ENCODE measurements around the gene KRTAP9-8.
A peak's percentile ranks its signal among the peaks of the same experiment; 100 is the strongest.
"Not testable (repeated sequence)": the region's sequence is repeated elsewhere in the genome, so short reads cannot be mapped to it uniquely, and the experiment has no call there.

KRTAP9-8 gene

DNA sequence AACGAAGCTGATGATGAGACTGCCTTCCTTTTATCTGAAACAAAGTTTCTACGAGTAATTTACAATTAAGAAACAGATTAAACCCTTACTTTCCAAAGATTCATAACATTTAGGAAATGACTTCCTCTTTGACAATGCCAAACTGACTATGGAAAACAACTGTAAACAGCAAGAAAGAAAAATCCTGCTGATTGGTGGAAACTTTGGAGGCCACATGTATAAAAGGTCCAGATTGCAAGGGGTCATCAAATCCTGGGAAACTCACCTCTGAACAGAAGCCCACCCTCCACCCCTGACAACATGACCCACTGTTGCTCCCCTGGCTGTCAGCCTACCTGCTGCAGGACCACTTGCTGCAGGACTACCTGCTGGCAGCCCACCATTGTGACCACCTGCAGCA lies 27.3 kb downstream of the KRTAP9-8 start, which contains the start of gene KRTAP9-6:
TSS of gene KRTAP9-6 (plus strand) at position 301 of the 400 bp plus-strand sequence. CDS start at position 301, 0 bp downstream.
- no peak for DNase-seq (ENCODE audit: low read depth)
- TF ChIP-seq, protein P1, sequence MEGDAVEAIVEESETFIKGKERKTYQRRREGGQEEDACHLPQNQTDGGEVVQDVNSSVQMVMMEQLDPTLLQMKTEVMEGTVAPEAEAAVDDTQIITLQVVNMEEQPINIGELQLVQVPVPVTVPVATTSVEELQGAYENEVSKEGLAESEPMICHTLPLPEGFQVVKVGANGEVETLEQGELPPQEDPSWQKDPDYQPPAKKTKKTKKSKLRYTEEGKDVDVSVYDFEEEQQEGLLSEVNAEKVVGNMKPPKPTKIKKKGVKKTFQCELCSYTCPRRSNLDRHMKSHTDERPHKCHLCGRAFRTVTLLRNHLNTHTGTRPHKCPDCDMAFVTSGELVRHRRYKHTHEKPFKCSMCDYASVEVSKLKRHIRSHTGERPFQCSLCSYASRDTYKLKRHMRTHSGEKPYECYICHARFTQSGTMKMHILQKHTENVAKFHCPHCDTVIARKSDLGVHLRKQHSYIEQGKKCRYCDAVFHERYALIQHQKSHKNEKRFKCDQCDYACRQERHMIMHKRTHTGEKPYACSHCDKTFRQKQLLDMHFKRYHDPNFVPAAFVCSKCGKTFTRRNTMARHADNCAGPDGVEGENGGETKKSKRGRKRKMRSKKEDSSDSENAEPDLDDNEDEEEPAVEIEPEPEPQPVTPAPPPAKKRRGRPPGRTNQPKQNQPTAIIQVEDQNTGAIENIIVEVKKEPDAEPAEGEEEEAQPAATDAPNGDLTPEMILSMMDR (IDR thresholded peaks at IDR 0.05; ENCODE audit: control insufficient read depth, insufficient read depth, low read depth, low read length, missing control alignments), result no peak
- no peak within 1 kb of the TSS for H3K4me3 ChIP-seq (ENCODE audit: control insufficient read depth, low read depth, low read length)

DNA sequence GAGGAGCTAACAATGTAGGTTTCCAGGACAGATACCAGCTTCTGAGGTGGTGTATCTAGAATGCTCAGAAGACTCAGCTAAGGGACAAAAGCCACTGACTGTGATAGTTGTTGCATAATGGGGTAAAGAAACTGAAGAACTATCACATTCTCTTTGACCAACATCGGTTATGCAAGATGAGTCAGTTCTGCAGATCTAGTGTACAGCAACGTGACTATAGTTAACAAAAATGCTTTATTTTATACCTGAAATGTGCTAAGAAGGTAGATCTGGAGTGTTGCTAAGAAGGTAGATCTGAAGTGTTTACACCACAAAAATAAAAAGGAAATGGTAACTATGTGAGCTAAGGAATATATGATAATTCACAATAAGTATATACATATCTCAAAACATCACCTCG lies 29.9 kb downstream of the KRTAP9-8 start:
- no peak overlapping the region for H3K4me3 ChIP-seq (ENCODE audit: control insufficient read depth, low read depth, low read length)
- no peak for DNase-seq (ENCODE audit: low read depth)
- TF ChIP-seq, protein P1 (IDR thresholded peaks at IDR 0.05; ENCODE audit: control insufficient read depth, insufficient read depth, low read depth, low read length, missing control alignments), result no peak

DNA sequence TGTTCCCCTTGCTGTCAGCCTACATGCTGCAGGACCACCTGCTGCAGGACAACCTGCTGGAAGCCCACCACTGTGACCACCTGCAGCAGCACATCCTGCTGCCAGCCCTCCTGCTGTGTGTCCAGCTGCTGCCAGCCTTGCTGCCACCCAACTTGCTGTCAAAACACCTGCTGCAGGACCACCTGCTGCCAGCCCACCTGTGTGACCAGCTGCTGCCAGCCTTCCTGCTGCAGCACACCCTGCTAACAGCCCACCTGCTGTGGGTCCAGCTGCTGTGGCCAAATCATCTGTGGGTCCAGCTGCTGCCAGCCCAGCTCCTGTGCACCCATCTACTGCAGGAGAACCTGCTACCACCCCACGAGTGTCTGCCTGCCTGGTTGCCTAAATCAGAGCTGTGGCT lies 33.5 kb downstream of the KRTAP9-8 start:
- H3K4me3 ChIP-seq (ENCODE audit: control insufficient read depth, low read depth, low read length); DNase-seq (ENCODE audit: low read depth): not testable (repeated sequence)

DNA sequence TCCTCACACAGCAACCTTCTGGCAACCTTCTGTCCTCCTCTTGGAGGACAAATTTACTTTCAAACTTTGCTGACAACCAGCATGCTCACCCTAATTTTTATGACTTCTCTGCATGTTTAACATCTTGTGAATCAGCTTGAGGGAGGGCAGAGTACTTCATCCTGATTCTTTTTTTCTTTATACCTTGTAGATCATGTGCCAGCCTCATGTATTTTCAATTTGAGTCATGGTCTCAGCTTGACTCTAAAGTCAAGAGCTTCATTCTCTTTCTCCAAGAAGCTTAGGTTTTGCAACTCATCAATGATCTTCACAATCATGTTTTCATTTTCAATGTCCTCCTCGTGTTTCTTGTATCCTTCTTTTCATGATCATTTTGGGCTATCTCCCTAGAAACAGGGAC lies 34.1 kb downstream of the KRTAP9-8 start:
- no peak for DNase-seq (ENCODE audit: low read depth)
- TF ChIP-seq, protein P1 (IDR thresholded peaks at IDR 0.05; ENCODE audit: control insufficient read depth, insufficient read depth, low read depth, low read length, missing control alignments), result no peak

DNA sequence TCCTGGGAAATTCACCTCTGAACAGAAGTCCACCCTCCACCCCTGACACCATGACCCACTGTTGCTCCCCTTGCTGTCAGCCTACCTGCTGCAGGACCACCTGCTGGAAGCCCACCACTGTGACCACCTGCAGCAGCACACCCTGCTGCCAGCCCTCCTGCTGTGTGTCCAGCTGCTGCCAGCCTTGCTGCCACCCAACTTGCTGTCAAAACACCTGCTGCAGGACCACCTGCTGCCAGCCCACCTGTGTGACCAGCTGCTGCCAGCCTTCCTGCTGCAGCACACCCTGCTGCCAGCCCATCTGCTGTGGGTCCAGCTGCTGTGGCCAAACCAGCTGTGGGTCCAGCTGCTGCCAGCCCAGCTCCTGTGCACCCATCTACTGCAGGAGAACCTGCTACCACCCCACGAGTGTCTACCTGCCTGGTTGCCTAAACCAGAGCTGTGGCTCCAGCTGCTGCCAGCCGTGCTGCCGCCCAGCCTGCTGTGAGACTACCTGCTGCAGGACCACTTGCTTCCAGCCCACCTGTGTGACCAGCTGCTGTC lies 37.9 kb downstream of the KRTAP9-8 start, which contains the start of gene KRTAP9-7:
TSS of gene KRTAP9-7 (plus strand) at position 51 of the 543 bp plus-strand sequence. CDS start at position 51, 0 bp downstream.
- not testable (repeated sequence) for H3K4me3 ChIP-seq (ENCODE audit: control insufficient read depth, low read depth, low read length); DNase-seq (ENCODE audit: low read depth)

More for the DNA sequence above, 34.1 kb downstream of the KRTAP9-8 start:
- no peak overlapping the region for H3K4me3 ChIP-seq (ENCODE audit: control insufficient read depth, low read depth, low read length)

DNA sequence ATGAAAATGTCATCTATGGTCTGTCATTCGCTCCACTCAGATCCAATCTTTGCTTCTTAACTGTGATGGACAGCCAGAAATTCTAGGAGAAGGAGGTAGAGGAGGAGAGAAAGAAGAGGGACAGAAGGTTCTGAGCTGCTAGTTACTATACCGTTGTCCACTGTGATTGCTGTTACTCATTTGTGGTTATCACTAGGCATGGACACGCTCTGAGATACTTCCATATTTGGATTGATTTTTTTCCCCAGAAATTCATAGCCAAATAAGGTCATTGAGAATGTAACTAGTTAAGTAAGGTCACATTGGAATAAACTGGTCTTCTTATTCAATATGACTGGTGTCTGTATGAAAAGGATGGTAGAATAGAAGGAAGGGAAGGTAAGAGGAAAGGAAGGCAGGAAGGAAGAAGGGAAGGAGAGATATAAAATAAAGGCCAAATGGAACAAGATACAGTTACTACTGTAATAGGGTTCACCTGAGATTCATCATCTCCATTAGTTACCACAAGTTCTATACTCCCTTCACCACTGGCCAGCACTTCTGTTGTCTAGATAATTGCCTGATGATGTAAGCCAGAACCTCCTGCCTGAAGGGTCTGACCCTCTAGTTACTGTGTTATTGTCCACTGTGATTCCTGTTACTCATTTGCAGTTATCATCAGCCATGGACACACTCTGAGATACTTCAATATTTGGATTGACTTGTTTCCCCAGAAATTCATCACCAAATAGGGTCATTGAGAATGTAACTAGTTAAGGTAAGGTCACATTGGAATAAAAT lies 40.6 kb downstream of the KRTAP9-8 start:
- no peak overlapping the region for H3K4me3 ChIP-seq (ENCODE audit: control insufficient read depth, low read depth, low read length)
- TF ChIP-seq, protein P1 (IDR thresholded peaks at IDR 0.05; ENCODE audit: control insufficient read depth, insufficient read depth, low read depth, low read length, missing control alignments), result no peak
- DNase-seq (ENCODE audit: low read depth), result no peak

DNA sequence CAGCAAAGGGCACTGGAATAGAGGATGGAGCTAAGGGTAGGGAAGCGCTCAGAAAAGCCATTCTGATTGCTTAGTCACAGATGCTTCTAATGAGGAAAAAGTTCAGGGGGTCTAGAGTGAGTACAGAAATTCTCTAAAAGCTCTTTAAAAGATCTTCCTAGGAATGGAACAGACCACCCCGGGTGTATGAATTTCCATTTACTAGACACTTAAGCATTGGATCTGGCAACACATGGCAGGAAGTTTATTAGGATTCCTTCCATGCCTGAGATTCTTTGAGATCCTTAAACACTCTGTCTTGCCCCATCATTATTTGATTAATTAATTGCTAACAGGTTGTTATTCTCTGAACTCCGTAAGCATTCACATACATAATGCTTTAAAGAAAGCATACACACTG lies 46.2 kb downstream of the KRTAP9-8 start:
- TF ChIP-seq, protein P1 (IDR thresholded peaks at IDR 0.05; ENCODE audit: control insufficient read depth, insufficient read depth, low read depth, low read length, missing control alignments), result no peak
- peak; percentile 75 for DNase-seq (ENCODE audit: low read depth)
- H3K4me3 ChIP-seq (ENCODE audit: control insufficient read depth, low read depth, low read length), result no peak overlapping the region

Data from AG09309 (cell line).